Measurements from ENCODE around the gene UGT2B7. TPM values are rescaled to one million over a fixed set of nuclear protein-coding genes. Genes with fewer than 3 reads are reported as not detected.

The UGT2B7 gene
- total and polyA plus RNA-seq, 2 of the 13 experiments (the other 11 are each of a cell fraction or from before 2014, with no cell fraction given): 26.8 to 41.8 TPM

DNA sequence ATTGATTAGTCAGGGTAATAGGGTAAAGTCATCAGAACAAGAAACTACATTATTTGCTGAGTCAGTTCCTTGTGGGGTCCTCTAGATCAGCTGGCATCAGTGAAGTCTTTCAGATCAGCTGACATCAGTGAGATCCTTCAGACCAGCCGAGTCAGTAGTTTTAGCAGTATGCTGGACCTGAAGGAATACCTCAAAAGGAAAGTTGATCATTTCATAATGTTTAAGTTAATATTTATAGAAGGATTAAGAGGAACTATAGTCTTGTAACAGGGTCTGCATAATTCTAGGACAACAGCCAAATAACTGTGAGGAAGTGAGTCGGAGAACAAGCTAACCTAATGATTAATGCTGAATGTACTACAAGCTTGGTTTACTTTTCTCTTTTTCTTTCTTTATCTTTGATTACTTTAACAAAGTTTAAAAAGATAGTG is 958 bp upstream of the UGT2B7 start (continued):
- TF ChIP-seq ZNF318 (CRISPR knock-in tag; IDR thresholded peaks at IDR 0.05) (no peak), EEA1 (CRISPR knock-in tag; IDR thresholded peaks at IDR 0.05; ENCODE audit: borderline replicate concordance) (no peak)

DNA sequence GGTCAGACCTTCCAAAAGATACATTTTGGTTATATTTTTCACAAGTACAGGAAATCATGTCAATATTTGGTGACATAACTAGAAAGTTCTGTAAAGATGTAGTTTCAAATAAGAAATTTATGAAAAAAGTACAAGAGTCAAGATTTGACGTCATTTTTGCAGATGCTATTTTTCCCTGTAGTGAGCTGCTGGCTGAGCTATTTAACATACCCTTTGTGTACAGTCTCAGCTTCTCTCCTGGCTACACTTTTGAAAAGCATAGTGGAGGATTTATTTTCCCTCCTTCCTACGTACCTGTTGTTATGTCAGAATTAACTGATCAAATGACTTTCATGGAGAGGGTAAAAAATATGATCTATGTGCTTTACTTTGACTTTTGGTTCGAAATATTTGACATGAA is 536 bp downstream of the UGT2B7 start:
- Histone ChIP-seq H2AFZ (ENCODE audit: low read length) (no peak overlapping the region), H3K4me1 (ENCODE audit: insufficient read depth, low read length) (peaks cover 74% of the 10 kb centered on the region), H3K79me2 (ENCODE audit: insufficient read depth, low read length) (no peaks in the 10 kb centered on the region), H3K4me2 (ENCODE audit: low read depth, low read length) (peak overlapping the region; percentile 57), H3K36me3 (replicated peaks in 1 of 2; ENCODE audit: control insufficient read depth in 1 of 2, insufficient read depth in 2 of 2, low read length in 2 of 2) (no peaks in the 10 kb centered on the region), H3K4me3 (replicated peaks in 1 of 3; ENCODE audit: insufficient read depth in 1 of 3, low read depth in 2 of 3, low read length in 3 of 3) (peak overlapping the region in 1 of 3 experiments; percentile 8; a peak in 1 of 6 replicates), H3K9me3 (ENCODE audit: low read length) (no peaks in the 10 kb centered on the region), H3K9ac (ENCODE audit: insufficient read depth, low read depth, low read length) (peak overlapping the region; percentile 30), H3K27ac (ENCODE audit: extremely low read length, insufficient read depth, low read length) (peak overlapping the region; percentile 72), H3K27me3 (ENCODE audit: control insufficient read depth in 1 of 2, insufficient read depth in 2 of 2, low read length in 2 of 2) (no peaks in the 10 kb centered on the region), H4K20me1 (ENCODE audit: insufficient read depth, low read length) (no peaks in the 10 kb centered on the region)
- DNase-seq (ENCODE audit: low spot score) (no peak), FAIRE-seq (no peak), ATAC-seq (no peak)
- 65% methylated on average over 3 of the region's 3 CpGs for WGBS (ENCODE audit: low lambda C conversion rate)
- in situ Hi-C loops (cut with HindIII; ENCODE audit: extremely low pct_ligation_motif_present, low pct_unique_long_range_greater_than_20kb) (no loop called here), intact Hi-C loops (cut with micrococcal nuclease; ENCODE audit: unreplicated experiment) (loop anchor here (1.0 to 5.0 kb wide), 3 partner anchors 70 to 225 kb away; partner anchors contain the start of gene UGT2A3)
- ChIA-PET POLR2A (interaction anchor here (1.3 to 2.6 kb wide), 8 partner anchors 36 to 364 kb away, joined by 3 to 14 read pairs (median 6); partner anchors contain the start of gene UGT2A3), CTCF (ENCODE audit: low intra/inter-chr PET ratio, low total read pairs) (no interaction called here)
- BruUV-seq (replicated peaks): TSS peak; percentile 83
- TF ChIP-seq RBFOX2 (IDR thresholded peaks at IDR 0.05; ENCODE audit: low read depth, low read length) (peak; percentile 58; the same call in 1 of the 2 replicates), ATAD3A (CRISPR knock-in tag; IDR thresholded peaks at IDR 0.05) (no peak), NR2F2 (IDR thresholded peaks at IDR 0.05; ENCODE audit: borderline replicate concordance, low read depth) (no peak), ZNF275 (CRISPR knock-in tag; IDR thresholded peaks at IDR 0.05; ENCODE audit: borderline replicate concordance) (no peak), ZSCAN29 (CRISPR knock-in tag; conservative IDR thresholded peaks at IDR 0.05) (no peak), NCOA5 (CRISPR knock-in tag; IDR thresholded peaks at IDR 0.05) (no peak), ZC3H13 (CRISPR knock-in tag; IDR thresholded peaks at IDR 0.05) (no peak), ZNF460 (CRISPR knock-in tag; IDR thresholded peaks at IDR 0.05; ENCODE audit: borderline replicate concordance) (no peak), JDP2 (CRISPR knock-in tag; IDR thresholded peaks at IDR 0.05; ENCODE audit: borderline replicate concordance) (no peak)
- TF ChIP-seq, protein P1, sequence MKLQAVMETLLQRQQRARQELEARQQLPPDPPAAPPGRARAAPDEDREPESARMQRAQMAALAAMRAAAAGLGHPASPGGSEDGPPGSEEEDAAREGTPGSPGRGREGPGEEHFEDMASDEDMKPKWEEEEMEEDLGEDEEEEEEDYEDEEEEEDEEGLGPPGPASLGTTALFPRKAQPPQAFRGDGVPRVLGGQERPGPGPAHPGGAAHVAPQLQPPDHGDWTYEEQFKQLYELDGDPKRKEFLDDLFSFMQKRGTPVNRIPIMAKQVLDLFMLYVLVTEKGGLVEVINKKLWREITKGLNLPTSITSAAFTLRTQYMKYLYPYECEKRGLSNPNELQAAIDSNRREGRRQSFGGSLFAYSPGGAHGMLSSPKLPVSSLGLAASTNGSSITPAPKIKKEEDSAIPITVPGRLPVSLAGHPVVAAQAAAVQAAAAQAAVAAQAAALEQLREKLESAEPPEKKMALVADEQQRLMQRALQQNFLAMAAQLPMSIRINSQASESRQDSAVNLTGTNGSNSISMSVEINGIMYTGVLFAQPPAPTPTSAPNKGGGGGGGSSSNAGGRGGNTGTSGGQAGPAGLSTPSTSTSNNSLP (IDR thresholded peaks at IDR 0.05; ENCODE audit: low read depth, low read length): no peak
